NOMO-1 treated with dmso at 0.1 percent for 144 hours (cell line): Measurements from ENCODE around the gene ARHGEF33.
A peak's percentile ranks its signal among the peaks of the same experiment; 100 is the strongest.

Experiments used
- DNase-seq: peaks from one replicate; lab custom pipeline; 2025; ENCODE audit not compliant: unreplicated experiment; lab: John Stamatoyannopoulos, UW

Gene ARHGEF33

GRCh38 chr2:38889575-38889974 lies at the start of gene ARHGEF33:
Gene ARHGEF33 (plus strand): TSS chr2:38889875. CDS start chr2:38919448, 29,573 bp downstream.
- no peak for DNase-seq

DNA sequence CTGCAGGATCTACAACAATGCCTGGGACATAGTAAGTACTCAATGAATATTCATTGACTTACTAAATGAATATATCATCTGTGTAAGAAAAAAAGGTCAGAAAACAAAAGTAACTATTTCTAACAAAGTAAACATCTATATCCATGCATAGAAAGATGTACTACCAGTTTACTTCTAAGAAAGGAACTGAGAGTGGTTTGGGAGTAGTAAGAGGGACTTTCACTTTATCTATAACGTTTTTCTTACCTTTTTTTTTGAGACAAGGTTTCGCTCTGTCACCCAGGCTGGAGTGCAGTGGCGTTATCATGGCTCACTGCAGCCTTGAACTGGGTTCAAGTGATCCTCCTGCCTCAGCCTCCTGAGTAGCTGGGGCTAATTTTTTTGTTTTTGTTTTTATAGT lies 39.6 kb upstream of the ARHGEF33 start:
- no peak for DNase-seq

DNA sequence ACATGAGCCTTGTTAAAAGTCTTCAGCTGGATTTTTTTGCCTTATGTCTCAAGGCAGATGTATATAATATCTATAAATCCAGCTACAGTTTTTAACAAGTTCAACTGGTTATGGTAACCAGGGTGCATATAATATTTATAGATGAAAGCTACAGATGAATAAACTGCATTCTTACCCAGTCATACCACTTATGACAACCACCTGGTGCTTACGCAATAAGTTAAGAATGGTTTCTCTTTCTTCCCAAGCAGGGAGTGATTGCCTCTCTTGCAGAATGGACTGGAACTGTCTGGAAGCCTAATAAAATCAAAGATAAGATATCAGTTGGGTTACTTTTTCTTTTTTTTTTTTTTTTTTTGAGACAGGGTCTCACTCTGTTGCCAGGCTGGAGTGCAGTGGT lies 33.5 kb upstream of the ARHGEF33 start:
- no peak for DNase-seq

DNA sequence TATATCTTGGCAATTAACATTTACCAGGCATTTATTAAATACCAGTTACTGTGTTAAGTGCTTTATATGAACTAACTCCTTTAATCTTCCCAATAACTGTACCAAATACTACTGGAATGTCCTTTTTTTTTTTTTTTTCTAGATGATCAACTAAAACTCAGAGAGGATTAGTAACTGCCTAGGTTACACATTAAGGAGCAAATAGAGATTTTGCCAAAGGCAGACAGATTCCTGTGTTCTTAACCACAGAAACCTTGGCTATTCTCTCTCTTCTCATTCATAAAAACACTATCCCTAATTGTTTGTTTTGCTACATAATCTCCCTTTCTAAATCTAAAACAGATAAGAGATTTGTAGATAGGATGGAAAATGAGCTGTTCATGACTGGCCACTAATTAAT lies 27.2 kb upstream of the ARHGEF33 start:
- DNase-seq = no peak

DNA sequence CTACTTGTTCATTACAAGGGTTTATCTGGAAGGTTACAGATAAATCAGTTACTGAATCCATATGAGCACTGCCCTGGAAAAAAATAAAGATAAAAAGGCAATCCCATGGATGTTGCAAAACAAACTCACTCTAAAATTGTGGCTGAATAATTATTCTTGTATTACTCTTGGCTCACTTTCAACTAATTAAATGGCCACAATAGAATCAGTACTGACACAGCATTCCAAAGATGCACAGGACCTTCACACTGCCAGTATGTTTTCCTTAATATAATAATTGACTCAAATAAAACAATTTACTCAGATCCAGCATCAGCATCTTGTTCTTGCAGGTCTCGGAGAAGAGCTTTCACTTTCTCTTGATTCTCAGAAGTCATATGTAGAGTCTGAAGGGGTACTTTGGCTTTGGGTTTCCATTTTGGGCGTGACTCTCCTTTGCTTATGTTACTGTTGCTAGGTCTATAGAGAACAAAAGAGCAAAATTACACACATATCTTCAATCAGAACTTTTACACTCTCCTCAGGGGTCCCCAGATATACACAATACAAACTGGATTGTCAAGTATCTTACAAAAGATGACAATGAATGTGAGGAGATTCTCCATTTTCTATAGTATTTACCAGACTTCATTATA lies 26.5 kb upstream of the ARHGEF33 start:
- no peak for DNase-seq

GRCh38 chr2:38866773-38867443 lies 22.8 kb upstream of the ARHGEF33 start:
- DNase-seq = no peak

DNA sequence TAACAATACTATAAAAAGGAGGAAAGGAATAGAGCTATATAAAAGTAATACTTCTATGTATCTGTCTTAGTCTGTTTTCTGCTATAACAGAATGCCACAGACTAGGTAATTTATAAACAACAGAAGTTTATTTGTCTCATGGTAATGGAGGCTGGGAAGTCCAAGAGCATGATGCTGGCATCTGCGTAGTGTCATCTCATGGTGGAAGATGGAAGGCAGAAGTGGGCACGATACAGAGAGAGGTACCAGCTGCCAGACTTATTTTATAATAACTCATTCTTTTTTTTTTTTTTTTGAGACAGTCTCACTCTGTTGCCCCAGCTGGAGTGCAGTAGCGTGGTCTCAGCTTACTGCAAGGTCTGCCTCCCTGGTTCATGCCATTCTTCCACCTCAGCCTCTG lies 18.2 kb upstream of the ARHGEF33 start:
- DNase-seq = no peak

DNA sequence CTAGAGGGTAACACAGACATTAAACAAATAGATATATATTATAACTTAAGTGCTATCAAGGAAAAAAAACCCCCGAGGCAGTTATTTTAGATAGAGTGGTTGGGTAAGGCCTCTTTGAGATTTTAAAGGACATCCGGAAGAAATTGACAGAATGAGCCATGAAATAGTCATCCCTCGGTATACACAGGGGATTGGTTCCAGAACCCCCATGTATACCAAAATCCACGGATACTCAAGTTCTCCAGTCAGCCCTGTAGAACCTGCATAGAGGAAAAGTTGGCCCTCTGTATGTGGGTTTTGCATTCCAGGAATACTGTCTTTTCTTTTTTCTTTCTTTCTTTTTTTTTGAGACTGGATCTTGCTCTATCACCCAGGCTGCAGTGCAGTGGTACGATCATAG lies 15.9 kb upstream of the ARHGEF33 start:
- DNase-seq = no peak

DNA sequence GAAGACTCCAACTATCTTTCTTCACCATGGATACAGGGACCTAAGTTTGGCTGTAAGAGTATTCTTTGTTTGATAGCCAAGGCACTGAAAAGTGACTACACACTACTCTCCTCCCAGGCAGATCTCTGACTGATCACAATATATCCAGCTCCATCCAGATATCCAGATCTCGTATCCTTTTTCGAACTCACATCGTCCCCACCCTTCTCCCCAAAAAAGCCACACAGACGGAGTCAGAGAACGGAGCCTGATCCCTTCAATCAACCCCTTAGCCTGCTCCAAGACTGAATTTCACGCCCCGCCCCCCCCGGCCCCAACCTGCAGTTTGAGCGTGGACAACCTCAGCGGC lies 14.5 kb upstream of the ARHGEF33 start:
- no peak for DNase-seq

DNA sequence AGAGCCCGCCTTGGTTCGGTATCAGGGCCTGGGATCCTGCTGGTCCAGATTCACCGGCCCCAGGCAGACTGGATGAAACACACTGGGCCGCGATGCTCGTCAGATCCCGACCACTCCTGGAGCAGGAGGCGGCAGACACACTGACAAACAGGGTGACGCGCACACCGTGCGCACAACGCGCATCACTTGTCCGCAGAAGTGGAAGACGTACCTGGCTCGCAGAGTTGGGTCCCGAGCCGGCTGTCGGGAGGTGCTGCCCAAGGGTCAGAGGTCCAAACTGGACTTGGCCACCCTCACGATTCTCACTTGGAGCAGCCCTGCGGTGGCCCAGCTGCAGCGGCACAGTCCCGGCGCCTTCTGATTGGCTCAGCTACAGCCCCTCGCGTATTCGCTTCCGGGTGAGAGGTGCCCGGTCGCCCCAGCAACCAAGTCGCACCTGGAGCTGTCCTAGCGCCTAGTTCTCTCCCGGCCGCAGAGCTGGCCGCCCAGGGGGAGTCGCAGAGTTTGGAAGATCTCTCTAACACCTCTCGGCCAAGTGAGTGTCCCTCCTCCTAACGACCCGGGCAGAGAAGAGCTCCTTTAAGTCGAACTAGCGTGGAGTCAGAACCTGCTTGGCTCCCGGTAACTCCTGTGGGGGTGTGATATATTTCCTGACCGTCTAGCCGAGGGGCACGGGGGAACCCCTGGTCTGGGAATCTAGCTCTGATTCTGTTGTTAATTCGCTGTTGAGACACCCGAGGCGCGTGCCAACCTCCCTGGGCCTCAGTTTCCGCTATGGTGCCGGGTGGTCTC lies 13.9 kb upstream of the ARHGEF33 start, which contains the start of the genes DHX57 and MORN2:
TSS of gene DHX57 (minus strand) at position 359 of the 792 bp plus-strand sequence. CDS start 7,529 bp downstream, outside the sequence.
TSS of gene MORN2 (plus strand) at position 401 of the 792 bp plus-strand sequence.
- peak; percentile 68 for DNase-seq

GRCh38 chr2:38876407-38876806 lies 13.3 kb upstream of the ARHGEF33 start:
- DNase-seq = no peak

- no peak for DNase-seq
Observed at GRCh38 chr2:38886063-38886462, 3.6 kb upstream of the ARHGEF33 start.

GRCh38 chr2:38887347-38887746 lies 2.3 kb upstream of the ARHGEF33 start:
- no peak for DNase-seq

GRCh38 chr2:38887902-38888554 lies 1.6 kb upstream of the ARHGEF33 start:
- no peak for DNase-seq

DNA sequence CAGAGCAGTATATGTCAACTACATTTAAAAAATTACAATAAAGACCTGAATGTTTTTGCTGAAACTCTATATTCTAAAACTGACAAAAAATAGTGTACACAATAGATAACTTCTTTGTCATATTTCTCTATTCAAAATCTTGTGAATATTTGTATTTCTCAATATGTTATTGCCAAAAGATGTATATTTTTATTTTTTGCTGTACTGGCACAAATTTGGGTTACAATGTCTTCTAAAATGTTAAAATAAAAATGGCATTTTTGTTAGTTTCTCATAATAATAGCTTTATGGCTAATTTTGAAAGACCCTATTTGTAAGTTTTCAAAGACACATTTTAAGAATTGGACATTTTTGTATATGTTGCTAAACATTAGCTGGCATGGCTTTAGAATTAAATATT lies 630 bp upstream of the ARHGEF33 start:
- no peak for DNase-seq

DNA sequence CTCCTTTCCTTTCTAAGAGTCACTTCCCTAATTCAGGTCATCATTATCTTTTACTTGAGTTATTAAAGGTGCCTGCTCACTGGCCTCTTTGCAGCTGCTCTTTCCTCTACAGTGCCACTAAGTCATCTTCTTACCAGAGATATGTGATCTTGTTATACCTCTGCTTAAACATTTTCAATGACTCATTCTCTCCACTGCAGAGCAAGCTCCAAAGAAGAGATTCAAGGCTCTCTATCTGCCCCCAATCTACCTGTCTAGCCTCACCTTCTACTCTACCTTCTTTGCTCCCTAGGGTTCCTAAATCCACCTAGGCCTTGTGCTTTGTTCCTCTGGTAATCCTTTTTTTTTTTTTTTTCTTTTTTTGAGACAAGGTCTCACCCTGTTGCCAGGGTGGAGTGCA lies 3.1 kb downstream of the ARHGEF33 start:
- no peak for DNase-seq

DNA sequence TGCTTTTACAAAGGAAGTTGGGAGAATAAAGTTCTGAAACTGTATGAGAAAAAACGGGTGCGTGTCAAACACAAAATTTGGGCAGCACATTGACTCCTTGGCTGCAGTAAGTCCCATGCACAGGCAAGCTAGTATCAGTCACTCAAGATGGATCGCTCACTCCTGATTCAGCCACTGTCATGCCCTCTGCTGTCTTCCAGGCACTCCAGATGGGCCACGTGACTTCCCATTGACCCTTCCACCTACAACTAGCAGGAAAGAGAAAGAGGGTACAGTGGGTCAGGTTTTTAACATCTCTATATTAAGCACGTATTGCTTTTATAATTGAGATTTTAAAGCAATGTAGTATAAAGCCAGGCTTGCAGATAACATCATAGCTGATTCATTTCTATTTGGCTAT lies 8.6 kb downstream of the ARHGEF33 start:
- DNase-seq = no peak

- DNase-seq = no peak
Observed at GRCh38 chr2:38900726-38901125, 11.1 kb downstream of the ARHGEF33 start.

GRCh38 chr2:38905251-38905650 lies 15.6 kb downstream of the ARHGEF33 start:
- DNase-seq = no peak

GRCh38 chr2:38907242-38907641 lies 17.6 kb downstream of the ARHGEF33 start:
- DNase-seq = no peak

- no peak for DNase-seq
Observed at GRCh38 chr2:38907743-38908562, 18.3 kb downstream of the ARHGEF33 start.
